Epidermal melanocyte (primary cell): ENCODE results near the gene DMGDH.

Experiments used
- DNase-seq: peaks from one replicate; pipeline ENCODE4 v3.0.0; 2011; ENCODE audit warnings: low spot score; ENCODE audit not compliant: insufficient read length

The DMGDH gene

GRCh38 chr5:79069488-79070349 lies at the start of gene DMGDH, which contains the start of gene BHMT2:
TSS of gene DMGDH (minus strand) at chr5:79069674. CDS start at chr5:79069620, 54 bp downstream.
TSS of gene BHMT2 (plus strand) at chr5:79069767. CDS start at chr5:79069783, 16 bp downstream.
- peak; percentile 30 for DNase-seq

- no peak for DNase-seq
Observed at GRCh38 chr5:79112703-79113058, 43.2 kb upstream of the DMGDH start.

GRCh38 chr5:79111960-79112702 lies 42.7 kb upstream of the DMGDH start:
- DNase-seq: no peak

GRCh38 chr5:79111387-79111959 lies 42.0 kb upstream of the DMGDH start, which contains the start of gene BHMT:
TSS of gene BHMT (plus strand) at chr5:79111809. CDS start at chr5:79111886, 77 bp downstream.
- no peak for DNase-seq

DNA sequence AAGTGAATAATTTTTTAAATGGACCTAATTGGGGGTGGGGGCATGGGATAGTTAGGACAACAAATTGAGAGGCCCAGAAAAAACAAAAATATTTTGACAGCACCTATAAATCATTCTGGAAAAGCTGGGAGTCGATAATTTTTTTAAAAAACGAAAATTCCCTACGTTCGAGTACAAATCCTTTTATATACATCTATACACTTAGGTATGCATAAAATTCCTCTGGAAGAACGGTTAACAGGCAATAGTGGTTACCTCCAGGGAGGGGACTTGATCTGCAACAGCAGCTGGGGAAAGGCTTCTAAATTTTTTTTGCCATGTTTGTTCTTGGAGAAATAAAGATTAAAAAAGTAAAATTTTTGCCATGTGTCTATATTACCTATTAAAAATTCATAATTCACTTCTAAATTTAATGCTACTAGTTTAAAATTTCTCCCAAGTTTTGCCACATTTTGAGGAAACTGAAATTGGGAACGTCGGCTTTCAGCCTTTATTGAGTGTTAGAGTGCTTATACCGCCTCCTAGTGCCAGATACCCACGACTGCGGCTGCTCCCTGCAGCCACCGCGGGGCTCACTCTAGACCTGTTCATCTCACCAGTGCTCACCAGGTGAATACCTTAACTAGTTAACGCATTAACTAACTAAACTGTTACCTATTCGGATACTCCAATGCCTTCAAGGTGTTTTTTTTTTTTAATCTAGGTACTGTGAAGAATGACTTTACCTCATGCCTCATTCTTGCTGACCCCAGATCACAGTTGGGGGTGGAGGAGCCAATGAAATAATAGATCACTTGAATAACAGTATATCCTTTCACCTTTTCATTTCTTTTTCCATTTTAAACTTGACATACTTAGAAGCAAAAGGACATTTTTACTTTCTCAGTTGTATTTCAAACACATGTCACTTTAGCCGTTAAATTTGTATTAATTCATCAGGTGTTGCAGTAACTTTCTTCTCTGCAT lies 40.3 kb upstream of the DMGDH start:
- DNase-seq: no peak

- no peak for DNase-seq
Observed at GRCh38 chr5:79108792-79109191, 39.3 kb upstream of the DMGDH start.

GRCh38 chr5:79108086-79108485 lies 38.6 kb upstream of the DMGDH start:
- DNase-seq: no peak

GRCh38 chr5:79107020-79107796 lies 37.7 kb upstream of the DMGDH start:
- DNase-seq: no peak

DNA sequence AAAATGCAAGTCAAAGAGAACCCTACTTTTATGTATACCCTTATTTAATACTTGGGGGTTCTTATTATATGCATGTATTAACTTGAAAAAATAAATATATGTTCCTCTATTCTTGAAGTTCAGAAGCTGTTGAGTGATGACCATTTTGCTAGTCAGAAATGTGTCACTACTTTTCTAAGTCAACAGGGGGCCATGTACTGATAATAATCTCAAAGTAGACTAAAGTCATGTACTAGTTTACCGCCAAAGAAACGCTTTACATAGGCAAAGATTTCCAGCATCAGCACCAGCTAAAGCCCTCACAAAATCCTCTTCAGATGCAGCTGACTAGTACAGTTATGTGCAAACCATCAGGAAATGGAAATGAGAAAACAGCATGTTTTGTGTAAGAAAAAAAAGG lies 36.4 kb upstream of the DMGDH start:
- no peak for DNase-seq

GRCh38 chr5:79093762-79094161 lies 24.3 kb upstream of the DMGDH start:
- DNase-seq: no peak

GRCh38 chr5:79091064-79091463 lies 21.6 kb upstream of the DMGDH start:
- no peak for DNase-seq

GRCh38 chr5:79088507-79088906 lies 19.0 kb upstream of the DMGDH start:
- no peak for DNase-seq

GRCh38 chr5:79086116-79086515 lies 16.6 kb upstream of the DMGDH start:
- no peak for DNase-seq

DNA sequence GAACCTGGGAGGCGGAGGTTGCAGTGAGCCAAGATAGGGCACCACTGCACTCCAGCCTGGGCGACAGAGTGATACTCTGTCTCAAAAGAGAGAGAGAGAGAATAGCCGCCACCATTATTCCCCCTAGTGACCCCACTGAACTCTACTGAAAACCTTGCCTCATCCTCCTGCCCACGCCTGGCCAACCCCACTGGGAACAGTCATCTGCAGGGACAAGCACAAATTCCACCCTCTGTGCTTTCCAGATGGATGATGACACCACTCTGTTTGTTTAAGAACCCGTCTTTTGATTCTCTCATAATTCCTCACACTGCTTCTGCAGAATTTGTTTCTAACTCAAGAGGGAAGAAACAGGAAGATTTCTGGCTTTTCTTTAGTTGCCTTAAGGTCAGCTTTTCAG lies 12.3 kb upstream of the DMGDH start:
- DNase-seq: no peak

DNA sequence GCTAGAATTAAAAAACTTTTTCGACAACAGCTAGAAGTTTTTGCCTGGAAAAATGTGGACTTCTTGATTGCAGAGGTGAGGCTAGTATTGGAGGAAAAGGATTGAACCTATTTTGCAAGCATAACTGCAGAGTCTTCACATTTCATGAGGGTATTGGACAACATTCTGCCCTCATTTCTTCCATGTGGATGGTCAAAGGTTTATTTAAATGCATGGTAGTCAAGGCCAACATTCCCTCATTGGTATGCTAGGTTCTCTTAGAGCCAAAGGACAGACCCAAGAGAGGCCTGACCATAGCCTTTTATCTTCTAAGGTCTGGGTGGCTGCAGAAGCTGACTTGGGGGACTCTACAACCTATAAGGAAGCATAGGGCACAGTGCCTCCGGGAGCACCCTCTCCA lies 11.3 kb upstream of the DMGDH start:
- DNase-seq: no peak

DNA sequence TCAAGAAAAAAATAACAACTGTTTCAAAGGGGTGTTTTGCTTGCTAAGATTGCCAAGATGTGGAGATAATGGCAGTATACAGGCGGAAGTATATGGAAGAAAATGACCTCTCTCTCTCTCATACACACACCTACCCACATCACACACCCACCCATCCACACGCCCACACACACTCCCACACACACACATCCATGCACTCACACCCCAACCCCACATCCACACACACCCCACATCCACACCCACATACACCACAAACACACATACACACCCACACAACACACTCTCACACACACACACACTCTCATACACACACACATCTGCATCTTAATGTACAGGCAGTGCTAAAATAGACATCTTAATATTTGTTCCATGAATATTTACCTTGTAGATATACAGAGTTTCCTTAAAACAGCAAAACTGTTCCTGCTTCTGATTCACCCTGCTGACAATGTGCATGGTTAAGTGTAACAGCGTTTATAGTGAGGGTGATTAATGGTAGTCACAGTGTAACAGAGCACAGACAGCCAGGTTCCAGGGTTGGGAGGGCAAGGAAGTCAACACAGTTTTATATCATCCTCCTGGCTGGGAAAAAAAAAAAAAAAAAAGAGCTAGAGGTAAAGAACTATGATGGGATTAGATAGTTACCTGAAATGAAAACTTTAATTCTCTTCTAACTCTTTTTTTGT lies 8.3 kb upstream of the DMGDH start:
- DNase-seq: no peak

- DNase-seq: no peak
Observed at GRCh38 chr5:79076819-79077218, 7.3 kb upstream of the DMGDH start.

DNA sequence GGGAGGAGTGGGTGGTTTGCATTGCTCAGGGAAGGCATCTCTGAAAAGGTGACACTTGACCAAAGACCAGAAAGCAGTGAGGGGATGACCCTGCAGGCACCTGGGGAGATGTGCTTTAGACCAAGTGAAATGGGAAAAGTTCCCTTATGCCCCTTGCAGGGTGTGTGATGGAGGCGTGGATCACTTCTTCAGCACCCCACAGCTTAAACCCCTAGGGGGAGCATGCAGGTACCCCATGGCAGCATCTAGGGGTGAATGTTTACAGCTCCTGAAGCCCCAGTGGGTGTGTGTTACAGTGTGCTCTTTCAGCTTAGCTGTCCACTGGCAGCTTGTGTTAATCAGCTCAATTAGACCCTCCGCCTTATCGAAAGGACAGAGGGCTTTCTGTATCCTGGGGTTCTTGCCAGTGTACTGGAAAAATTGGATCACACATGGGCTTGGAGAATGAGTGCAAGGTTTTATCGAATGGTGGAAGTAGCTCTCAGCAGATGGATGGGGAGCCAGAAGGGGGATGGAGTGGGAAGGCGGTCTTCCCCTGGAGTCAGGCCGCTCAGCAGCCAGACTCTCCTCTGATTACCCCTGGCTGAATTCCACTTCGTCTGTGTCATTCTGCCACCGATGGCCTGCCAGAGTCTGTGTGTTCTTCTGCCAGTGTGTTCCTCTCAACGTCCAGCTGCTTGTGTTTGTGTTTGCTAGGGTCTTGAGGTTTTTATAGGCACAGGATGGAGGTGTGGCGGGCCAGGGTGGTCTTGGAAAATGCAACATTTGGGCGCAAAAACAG lies 6.4 kb upstream of the DMGDH start:
- DNase-seq: no peak

DNA sequence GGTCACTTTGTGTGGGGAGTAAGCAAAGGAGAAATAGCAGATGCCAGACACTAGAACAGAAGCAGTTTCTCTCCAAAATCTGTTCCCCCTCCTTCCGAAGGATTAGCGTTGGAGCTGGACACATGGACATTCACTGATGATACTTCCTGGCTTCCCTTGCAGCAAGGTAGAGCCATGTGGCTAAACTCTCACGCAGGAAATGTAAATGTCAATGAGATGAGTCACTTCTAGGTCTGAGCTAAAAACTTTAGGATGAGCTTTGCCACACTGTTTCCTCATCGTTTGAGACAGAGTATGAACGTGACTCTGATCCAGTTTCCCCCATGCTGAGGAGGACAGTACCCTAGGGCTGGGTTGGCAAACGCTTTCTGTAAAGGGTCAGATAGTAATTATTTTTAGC lies 5.2 kb upstream of the DMGDH start:
- no peak for DNase-seq
